GM12878 (cell line): ENCODE results near the gene SYNPO. TPM values are rescaled to one million over a fixed set of nuclear protein-coding genes. Genes with fewer than 3 reads are reported as not detected.

ENCODE experiments used
- ATAC-seq: fragments of 200-7000 bp; cut with Tn5 transposase; 3 replicates; pipeline ENCODE4 v1.9.1; 2020; ENCODE audit warnings: mild to moderate bottlenecking, moderate library complexity
- BruUV-seq: library from RNA; stranded (reverse); fragments of 400-500 nt; replicated peaks from 2 replicates; lab custom pipeline; 2021; lab: Mats Ljungman, UMichigan
- CTCF ChIA-PET: fragments of 300-600 bp; sonication (Branson Sonifier 250); formaldehyde crosslinking; extraction: SDS; loops from one replicate; lab custom pipeline; 2021; ENCODE audit warnings: inconsistent platforms; lab: Yijun Ruan, JAX
- POLR2A ChIA-PET: fragments of 350-600 bp; formaldehyde crosslinking; extraction: SDS; loops from one replicate; lab custom pipeline; 2021; ENCODE audit warnings: inconsistent platforms; lab: Charles Lee
- RAD21 ChIA-PET: fragments of 300-600 bp; sonication (Branson Sonifier 250); formaldehyde crosslinking; loops from one replicate; lab custom pipeline; 2023; ENCODE audit warnings: antibody characterized with exemption; ENCODE audit not compliant: unreplicated experiment; lab: Charles Lee
- SMC1A ChIA-PET: fragments of 300-600 bp; sonication (Branson Sonifier 250); formaldehyde crosslinking; loops from one replicate; lab custom pipeline; 2023; ENCODE audit not compliant: unreplicated experiment, uncharacterized antibody; lab: Charles Lee
- DNase-seq: peaks from one replicate; pipeline ENCODE4 v3.0.0-alpha.2; 2011; ENCODE audit warnings: low read depth, low spot score
- FAIRE-seq: peaks from 3 replicates; lab custom pipeline; 2011; peaks lifted over from hg19 to GRCh38; lab: Jason Lieb, UNC
- H2AFZ ChIP-seq: 2 replicates; pipeline ENCODE4 v1.6.0; 2011; ENCODE audit warnings: low read depth, low read length, control low read depth; ENCODE audit not compliant: control insufficient read depth
- H3K27ac ChIP-seq: 2 replicates; pipeline ENCODE4 v1.5.1; 2011; ENCODE audit warnings: control low read depth; ENCODE audit not compliant: control insufficient read depth, insufficient read depth
- H3K27me3 ChIP-seq, 2 experiments: replicated peaks in 1 of 2; 2 replicates each; pipeline versions ENCODE4 v1.6.0 to v1.6.1; 2011; ENCODE audit warnings: low read length in 1 of 2; ENCODE audit not compliant: control insufficient read depth in 2 of 2, insufficient read depth in 2 of 2
- H3K36me3 ChIP-seq, 2 experiments: 2 replicates each; pipeline ENCODE4 v1.5.1; 2011; ENCODE audit warnings: low read length in 1 of 2; ENCODE audit not compliant: control insufficient read depth in 2 of 2, insufficient read depth in 2 of 2
- H3K4me1 ChIP-seq: 2 replicates; pipeline ENCODE4 v1.6.1; 2011; ENCODE audit warnings: mild to moderate bottlenecking, low read length, moderate library complexity, mixed read lengths; ENCODE audit not compliant: control insufficient read depth, insufficient read depth
- H3K4me2 ChIP-seq: 2 replicates; pipeline ENCODE4 v1.6.0; 2011; ENCODE audit warnings: control low read depth; ENCODE audit not compliant: control insufficient read depth, insufficient read depth
- H3K4me3 ChIP-seq: fragments of 200-600 bp; sonication (generic); 2 replicates; pipeline ENCODE4 v1.5.1; 2016
- H3K79me2 ChIP-seq: 2 replicates; pipeline ENCODE4 v1.6.0; 2011; ENCODE audit warnings: low read length; ENCODE audit not compliant: control insufficient read depth, insufficient read depth
- H3K9ac ChIP-seq: 2 replicates; pipeline ENCODE4 v1.8.0; 2011; ENCODE audit warnings: low read length, control low read depth, mixed read lengths; ENCODE audit not compliant: control insufficient read depth, insufficient read depth
- H3K9me3 ChIP-seq: replicated peaks from 3 replicates; pipeline ENCODE4 v1.5.1; 2011; ENCODE audit warnings: mild to moderate bottlenecking, low read length; ENCODE audit not compliant: control insufficient read depth, insufficient read depth
- H4K20me1 ChIP-seq: 2 replicates; pipeline ENCODE4 v1.6.0; 2011; ENCODE audit not compliant: control insufficient read depth, insufficient read depth
- IRF3 ChIP-seq: fragments of 450-650 bp; IDR thresholded peaks from 2 replicates; pipeline ENCODE4 v1.6.1; 2014; ENCODE audit warnings: mild to moderate bottlenecking
- NFYB ChIP-seq: IDR thresholded peaks from 2 replicates; pipeline ENCODE4 v1.6.1; 2011; ENCODE audit warnings: low read depth, mild to moderate bottlenecking, low read length, improper control_type of control experiment, moderate library complexity; ENCODE audit not compliant: insufficient read depth
- RCOR1 ChIP-seq: conservative IDR thresholded peaks from 2 replicates; pipeline ENCODE4 v1.6.1; 2012; ENCODE audit warnings: low read depth, low read length, improper control_type of control experiment
- REST ChIP-seq: IDR thresholded peaks from 2 replicates; pipeline ENCODE4 v1.6.1; 2012; ENCODE audit warnings: mild to moderate bottlenecking, low read depth, low read length
- SP1 ChIP-seq: IDR thresholded peaks from one replicate; pipeline ENCODE4 v1.6.1; 2011; ENCODE audit warnings: low read depth, low read length
- WGBS: methylation state at CpG from one replicate; pipeline ENCODE4 v1.1.6; 2016; ENCODE audit warnings: low lambda C conversion rate; ENCODE audit not compliant: insufficient replicate concordance, insufficient coverage; ENCODE audit errors: missing lambda C conversion rate; 5-methylcytosine and 5-hydroxymethylcytosine counted together
- in situ Hi-C: fragments of 300-500 bp; cut with MboI; formaldehyde crosslinking; loops from 9 replicates; pipeline ENCODE4 v1.14.3; 2018; ENCODE audit warnings: mixed read lengths
- intact Hi-C: fragments of 100-400 bp; cut with micrococcal nuclease; formaldehyde crosslinking; loops from one replicate; pipeline ENCODE4 v1.14.2; 2022; ENCODE audit not compliant: unreplicated experiment
- polyA plus RNA-seq, 11 experiments: library from polyadenylated mRNA; depleted of rRNA in 4 of 11; unstranded in 6 of 11; stranded (reverse) in 5 of 11; fragments of >200 nt; fragmentation: Nextera tagmentation in 4 of 11; fragmentation: Illumina TruSeq in 1 of 11; extraction: Ambion mirVana in 4 of 11; extraction: Trizol in 1 of 11; gene quantifications; 1 replicate in 1 of 11; 2 replicates in 10 of 11; pipeline versions ENCODE4 v1.2.1 to v1.2.3, GENCODE V29; 2011 to 2016; ENCODE audit warnings: inconsistent platforms in 2 of 11, missing spikeins in 2 of 11, low read depth in 1 of 11
- total RNA-seq, 4 experiments: library from RNA; depleted of rRNA in 3 of 4; stranded (reverse); fragments of >200 nt in 3 of 4; fragmentation: Illumina TruSeq in 1 of 4; extraction: Trizol in 1 of 4; gene quantifications; 2 replicates each; pipeline versions ENCODE4 v1.2.1 to v1.2.3, GENCODE V29; 2013 to 2021

The SYNPO gene
- total and polyA plus RNA-seq, 10 of the 15 experiments (the other 5 are each of a cell fraction or from before 2014, with no cell fraction given) = 0.77 to 21.0 (median 3.9) TPM

- Histone ChIP-seq H3K9me3 (no peaks in the 10 kb centered on the region), H4K20me1 (no peaks in the 10 kb centered on the region), H3K4me3 (no peak overlapping the region), H3K27ac (no peak overlapping the region), H3K79me2 (no peaks in the 10 kb centered on the region), H3K4me1 (peaks cover 2% of the 10 kb centered on the region; the same call in 1 of the 2 replicates), H3K4me2 (no peak overlapping the region), H3K9ac (no peak overlapping the region), H3K36me3 (no peaks in the 10 kb centered on the region), H2AFZ (no peak overlapping the region), H3K27me3 (no peaks in the 10 kb centered on the region; a peak in 2 of 4 replicates)
- no peak for ATAC-seq
- BruUV-seq = no TSS peak
- SMC1A ChIA-PET = interaction anchor here (1.7 to 1.9 kb wide), 2 partner anchors 9 to 102 kb away, joined by 4 to 6 read pairs; no protein-coding TSS in a partner anchor
- in situ Hi-C loops (no loop called here), intact Hi-C loops (no loop called here)
- POLR2A ChIA-PET = no interaction called here
- 40% methylated on average over 10 of the region's 10 CpGs for WGBS
- TF ChIP-seq NFYB = no peak
- no peak for FAIRE-seq
- RAD21 ChIA-PET = no interaction called here
- DNase-seq = no peak
- CTCF ChIA-PET = interaction anchor here (0.6 to 12.7 kb wide), 4 partner anchors 11 to 205 kb away, joined by 3 to 236 read pairs (median 3); no protein-coding TSS in a partner anchor
Measured at GRCh38 chr5:150661821-150662596, 21.5 kb downstream of the SYNPO start.

GRCh38 chr5:150662731-150663516, 22.5 kb downstream of the SYNPO start:
- CTCF ChIA-PET = interaction anchor here (0.8 to 12.7 kb wide), 3 partner anchors 101 to 452 kb away, joined by 3 to 236 read pairs (median 3); no protein-coding TSS in a partner anchor
- intact Hi-C loops = no loop called here
- Histone ChIP-seq H3K79me2 (no peaks in the 10 kb centered on the region), H3K4me3 (no peak overlapping the region), H3K9ac (no peak overlapping the region), H3K27me3 (no peaks in the 10 kb centered on the region; a peak in 1 of 4 replicates), H3K4me1 (no peaks in the 10 kb centered on the region), H3K36me3 (no peaks in the 10 kb centered on the region), H3K9me3 (no peaks in the 10 kb centered on the region), H2AFZ (no peak overlapping the region), H4K20me1 (no peaks in the 10 kb centered on the region), H3K27ac (no peak overlapping the region), H3K4me2 (no peak overlapping the region)
- RAD21 ChIA-PET = no interaction called here
- SMC1A ChIA-PET = interaction anchor here (0.6 to 1.9 kb wide), 4 partner anchors 10 to 207 kb away, joined by 3 to 6 read pairs (median 5); no protein-coding TSS in a partner anchor
- no TSS peak for BruUV-seq
- DNase-seq (no peak), FAIRE-seq (no peak), ATAC-seq (peak; percentile 31; the same call in 2 of the 3 replicates)
- POLR2A ChIA-PET = no interaction called here
- 27% methylated on average over 4 of the region's 4 CpGs for WGBS
- TF ChIP-seq SP1 (no peak), RCOR1 (no peak), IRF3 (no peak), REST (no peak)
- in situ Hi-C loops = no loop called here
